ENCODE data around the gene TMEM132A. TPM values are rescaled to one million over a fixed set of nuclear protein-coding genes. Genes with fewer than 3 reads are reported as not detected.
"Not testable (repeated sequence)": the region's sequence is repeated elsewhere in the genome, so short reads cannot be mapped to it uniquely, and the experiment has no call there.

Gene TMEM132A
- total RNA-seq, 1 donor from 2014 or later = 4.9 TPM

GRCh38 chr11:60900673-60901404, 23.4 kb upstream of the TMEM132A start:
- intact Hi-C loops (cut with DNase I) = no loop called here
- no peak for DNase-seq (ENCODE audit: low spot score)

DNA sequence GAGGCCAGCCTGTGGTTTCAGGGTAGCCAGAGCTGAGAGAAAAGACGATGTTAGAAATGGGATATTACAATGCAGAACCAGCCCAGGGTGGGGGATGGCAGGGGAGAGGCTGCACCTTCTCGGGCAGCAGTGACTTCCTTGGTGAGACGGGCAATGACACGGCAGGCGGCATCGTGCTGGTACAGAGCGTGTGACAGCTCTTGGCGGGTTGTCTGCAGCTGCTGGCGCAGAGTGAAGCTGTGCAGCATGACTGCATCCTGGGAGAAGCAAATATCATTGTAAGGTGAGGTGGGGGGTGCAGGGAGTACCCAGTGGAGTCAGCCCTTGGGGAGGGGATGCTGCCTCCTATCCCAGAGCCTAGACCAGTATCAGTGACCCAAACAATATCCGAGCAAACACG, 21.6 kb upstream of the TMEM132A start:
- DNase-seq (ENCODE audit: low spot score) = no peak
- intact Hi-C loops (cut with DNase I) = no loop called here

GRCh38 chr11:60905047-60905446, 19.2 kb upstream of the TMEM132A start:
- intact Hi-C loops (cut with DNase I) = loop anchor here (5.0 kb wide), 1 partner anchor 63 kb away; the partner anchor contains the start of gene CCDC86
- no peak for DNase-seq (ENCODE audit: low spot score)

DNA sequence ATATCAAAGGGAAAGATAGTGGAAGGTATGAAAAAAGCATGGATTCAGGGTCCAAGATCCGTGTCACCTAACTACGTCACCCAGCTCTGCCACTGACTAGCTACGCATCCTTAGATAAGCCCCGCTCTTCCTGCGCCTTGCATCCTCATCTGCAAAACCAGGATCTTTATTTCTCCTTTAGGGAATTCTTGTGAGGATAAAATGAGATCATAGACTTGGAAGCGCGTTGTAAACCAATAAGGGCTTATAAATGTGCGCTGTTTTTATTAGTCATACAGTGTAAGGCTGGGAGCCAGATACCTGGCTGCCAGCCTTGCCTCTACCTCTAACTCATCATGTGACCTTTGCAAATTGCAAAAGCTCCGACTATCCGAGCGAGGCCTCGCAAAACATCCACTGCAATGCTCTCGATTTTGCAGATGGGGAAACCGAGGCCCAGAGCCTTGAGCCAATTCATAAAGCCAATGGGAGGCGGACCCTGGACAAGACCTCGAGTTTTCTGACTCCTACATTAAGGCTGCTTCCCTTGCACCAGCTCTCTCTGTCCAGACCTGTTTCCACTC, 18.6 kb upstream of the TMEM132A start:
- intact Hi-C loops (cut with DNase I) = loop anchor here (5.0 kb wide), 1 partner anchor 63 kb away; the partner anchor contains the start of gene CCDC86

GRCh38 chr11:60906132-60906972, 17.9 kb upstream of the TMEM132A start, which contains the start of gene PRPF19:
TSS of gene PRPF19 (minus strand) at chr11:60906585. CDS start at chr11:60906382, 203 bp downstream.
- intact Hi-C loops (cut with DNase I) = loop anchor here (5.0 kb wide), 1 partner anchor 64 kb away; the partner anchor contains the start of gene CCDC86
- DNase-seq (ENCODE audit: low spot score) = peak; percentile 99

More for the DNA sequence above, 18.6 kb upstream of the TMEM132A start:
- DNase-seq (ENCODE audit: low spot score) = no peak

DNA sequence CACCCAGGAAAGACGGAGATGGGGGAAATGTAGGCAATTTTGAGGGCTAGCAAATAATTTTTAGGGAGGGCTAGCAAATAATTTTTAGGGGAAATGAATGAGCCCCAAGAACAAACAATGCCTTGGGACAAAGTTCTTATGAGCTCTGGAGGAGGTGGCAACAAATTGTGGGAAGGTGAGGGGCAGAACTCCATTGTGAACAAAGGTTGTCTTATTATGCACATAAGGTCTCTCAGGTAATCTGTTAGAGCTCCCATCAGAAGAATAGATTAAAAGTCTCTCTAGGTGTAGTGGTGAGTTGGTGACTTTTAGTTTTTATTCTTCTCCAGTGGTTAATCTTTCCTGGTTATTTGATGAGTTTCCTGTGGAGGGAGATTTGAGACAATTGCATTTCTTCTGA, 15.5 kb upstream of the TMEM132A start:
- intact Hi-C loops (cut with DNase I) = loop anchor here (5.0 kb wide), 1 partner anchor 67 kb away; the partner anchor contains the start of gene CCDC86
- DNase-seq (ENCODE audit: low spot score) = no peak

GRCh38 chr11:60909680-60910280, 14.5 kb upstream of the TMEM132A start:
- intact Hi-C loops (cut with DNase I) = loop anchor here (5.0 kb wide), 1 partner anchor 67 kb away; the partner anchor contains the start of gene CCDC86

DNA sequence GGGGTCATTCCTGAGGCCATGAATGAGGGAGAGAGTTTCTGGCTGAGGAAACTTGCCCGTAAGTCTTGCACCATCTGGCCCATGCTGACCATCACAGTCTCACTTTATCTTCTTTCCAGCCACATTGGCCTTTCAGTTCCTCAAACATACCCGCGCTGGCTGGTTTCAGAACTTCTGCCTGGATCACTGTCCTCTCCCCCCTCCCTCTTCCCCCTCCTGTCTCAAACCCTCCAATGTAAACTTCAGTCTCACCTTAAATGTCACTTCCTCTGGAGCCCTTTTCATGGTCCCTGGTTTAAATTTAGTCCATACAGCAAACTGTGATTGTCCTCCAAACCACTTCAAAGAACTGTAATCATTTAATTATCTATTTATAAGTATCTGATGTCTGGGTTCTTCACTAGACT, 14.0 kb upstream of the TMEM132A start:
- intact Hi-C loops (cut with DNase I) = no loop called here
- DNase-seq (ENCODE audit: low spot score) = no peak

More at GRCh38 chr11:60909680-60910280, 14.5 kb upstream of the TMEM132A start:
- not testable (repeated sequence) for DNase-seq (ENCODE audit: low spot score)

DNA sequence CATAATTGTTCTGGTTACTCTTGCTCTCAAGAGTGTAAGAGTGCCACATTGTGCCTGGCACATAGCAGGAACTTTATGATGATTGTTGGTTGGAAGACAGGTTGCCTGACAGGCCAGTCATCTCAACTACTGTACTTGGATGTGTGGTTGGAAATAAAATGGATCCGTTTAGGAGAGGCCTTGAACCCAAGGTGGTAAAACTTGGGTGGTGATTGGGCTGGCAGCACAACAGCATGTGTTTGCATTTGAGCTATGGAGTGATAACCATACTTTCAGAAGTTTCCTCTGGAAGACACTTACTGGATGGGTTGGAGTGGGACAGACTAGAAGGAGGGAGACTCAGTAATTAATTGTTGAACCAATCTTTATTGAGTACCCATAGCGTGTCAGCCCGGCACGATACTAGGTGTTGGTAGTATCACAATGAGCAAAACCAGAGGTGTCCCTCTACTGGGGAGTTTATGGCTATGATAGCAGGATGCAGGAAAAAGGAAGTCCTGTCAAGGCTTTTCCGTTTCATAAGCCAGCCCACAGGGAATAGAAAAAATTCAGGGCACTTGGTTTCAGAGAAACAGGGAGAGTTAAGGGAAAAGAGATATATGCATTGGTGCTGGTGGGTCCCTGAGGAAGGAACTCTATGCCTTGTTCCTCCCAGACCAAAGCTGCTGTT, 13.4 kb upstream of the TMEM132A start:
- intact Hi-C loops (cut with DNase I) = no loop called here

GRCh38 chr11:60912223-60912850, 11.9 kb upstream of the TMEM132A start:
- intact Hi-C loops (cut with DNase I) = no loop called here
- DNase-seq (ENCODE audit: low spot score) = no peak

More for the DNA sequence above, 13.4 kb upstream of the TMEM132A start:
- DNase-seq (ENCODE audit: low spot score) = no peak

DNA sequence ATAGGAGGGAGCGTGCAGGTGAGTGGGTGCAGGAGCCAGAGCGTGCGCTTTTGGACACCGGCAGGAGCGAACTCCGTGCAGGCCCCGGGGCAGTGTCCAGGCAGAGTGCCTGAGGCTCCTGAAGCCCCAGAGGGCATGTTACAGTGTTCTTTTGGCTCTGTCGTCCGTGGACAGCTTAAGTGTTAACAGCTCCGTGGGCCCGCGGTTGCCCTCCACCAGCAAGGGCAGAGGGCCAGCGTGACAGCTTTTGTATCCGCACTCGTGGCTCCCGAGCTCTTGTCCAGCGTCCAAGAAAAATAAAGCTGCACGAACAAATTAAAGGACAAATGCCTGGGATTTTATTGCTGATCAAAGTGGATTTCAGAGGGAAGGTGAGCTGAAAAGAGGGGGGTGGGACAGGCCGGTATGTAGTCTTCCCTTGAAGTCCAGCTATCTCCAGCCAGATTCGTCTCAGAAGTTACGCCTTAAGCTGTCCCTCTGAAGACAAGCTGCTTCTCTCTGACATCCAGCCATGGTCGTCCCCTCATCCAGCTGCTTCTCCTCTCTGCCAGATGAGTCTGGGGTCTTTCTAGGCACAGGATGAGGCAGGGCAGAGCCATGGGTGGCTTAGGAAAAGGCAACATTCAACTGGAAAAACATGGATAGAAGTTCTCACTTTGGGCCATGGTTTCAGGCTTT, 11.3 kb upstream of the TMEM132A start:
- DNase-seq (ENCODE audit: low spot score) = no peak
- intact Hi-C loops (cut with DNase I) = no loop called here

- intact Hi-C loops (cut with DNase I) = no loop called here
These were observed 10.2 kb upstream of the TMEM132A start, which contains the start of gene TMEM109 for GRCh38 chr11:60913793-60914632. TSS of gene TMEM109 (plus strand) at chr11:60914158. CDS start at chr11:60919694, 5,536 bp downstream.

GRCh38 chr11:60914633-60915247, 9.5 kb upstream of the TMEM132A start:
- intact Hi-C loops (cut with DNase I) = no loop called here
- no peak for DNase-seq (ENCODE audit: low spot score)

More at GRCh38 chr11:60913793-60914632, 10.2 kb upstream of the TMEM132A start, which contains the start of gene TMEM109:
- peak; percentile 95 for DNase-seq (ENCODE audit: low spot score)

GRCh38 chr11:60915248-60915914, 8.9 kb upstream of the TMEM132A start:
- intact Hi-C loops (cut with DNase I) = no loop called here
- no peak for DNase-seq (ENCODE audit: low spot score)

- DNase-seq (ENCODE audit: low spot score) = no peak
- intact Hi-C loops (cut with DNase I) = no loop called here
These were observed 7.5 kb upstream of the TMEM132A start for GRCh38 chr11:60916669-60917206.

DNA sequence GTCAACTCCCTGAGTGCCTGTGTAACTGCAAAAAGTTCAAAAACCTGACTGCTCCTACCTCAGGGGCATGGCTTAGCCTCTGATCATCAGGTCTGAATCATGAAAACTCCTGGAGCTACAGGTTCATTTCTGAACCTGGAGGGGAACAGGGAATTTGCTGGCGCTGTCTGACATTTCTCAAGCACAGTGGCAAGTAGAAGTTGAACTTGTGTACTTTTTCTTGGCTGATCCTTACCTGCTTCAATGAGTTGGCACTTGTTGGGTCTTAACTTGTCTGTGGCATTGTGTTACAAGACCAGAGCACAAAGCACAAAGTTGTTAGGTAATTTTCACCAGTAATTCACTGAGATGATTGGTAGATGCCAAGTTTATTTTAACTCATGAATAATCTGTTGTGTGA, 7.0 kb upstream of the TMEM132A start:
- intact Hi-C loops (cut with DNase I) = no loop called here
- DNase-seq (ENCODE audit: low spot score) = no peak
